HG03025 (cell line): Measurements from ENCODE around the gene HS3ST3A1.

Source experiments
- ATAC-seq: cut with Tn5 transposase; IDR thresholded peaks from one replicate; pipeline ENCODE4 v1.9.1; 2021; ENCODE audit warnings: mild to moderate bottlenecking, moderate library complexity; ENCODE audit not compliant: unreplicated experiment, low FRiP score

The HS3ST3A1 gene

DNA sequence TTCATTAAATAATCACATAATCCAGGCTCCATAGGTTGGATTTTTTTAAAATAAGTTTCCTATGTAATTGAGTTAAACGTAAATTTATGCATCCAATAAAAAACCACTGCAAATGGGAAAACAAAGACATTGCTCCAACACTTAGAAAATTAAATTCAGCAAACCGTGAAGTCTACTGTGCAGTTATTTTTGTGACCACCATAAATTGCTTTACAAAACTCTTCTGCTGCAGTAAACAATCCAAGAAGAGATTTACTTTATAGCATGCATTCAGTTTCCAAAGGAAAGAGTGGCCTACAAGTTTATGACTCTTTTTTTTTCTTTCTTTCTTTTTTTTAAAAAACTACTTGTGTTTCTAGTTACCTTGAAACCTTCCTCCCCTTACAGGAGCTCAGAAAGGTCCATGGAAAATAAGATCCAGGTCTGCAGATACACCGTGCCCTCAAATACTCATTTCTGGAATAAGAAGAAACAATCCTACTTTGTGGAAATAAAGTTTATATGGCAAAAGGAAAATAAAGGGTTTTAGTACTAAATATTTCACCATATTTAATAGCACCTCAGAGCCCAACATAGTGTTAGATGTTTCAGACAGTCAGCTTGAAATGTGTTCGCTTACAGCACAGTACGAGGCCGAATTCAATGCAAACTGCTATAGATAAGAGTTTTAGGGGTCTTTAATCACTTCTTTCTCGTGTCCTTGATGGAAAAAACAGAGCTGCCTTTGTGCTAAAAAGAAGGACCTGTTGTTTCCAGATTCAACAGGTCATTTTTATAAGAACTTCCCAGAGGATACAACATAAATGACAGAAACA is 3.2 kb downstream of the HS3ST3A1 start:
- no peak for ATAC-seq

DNA sequence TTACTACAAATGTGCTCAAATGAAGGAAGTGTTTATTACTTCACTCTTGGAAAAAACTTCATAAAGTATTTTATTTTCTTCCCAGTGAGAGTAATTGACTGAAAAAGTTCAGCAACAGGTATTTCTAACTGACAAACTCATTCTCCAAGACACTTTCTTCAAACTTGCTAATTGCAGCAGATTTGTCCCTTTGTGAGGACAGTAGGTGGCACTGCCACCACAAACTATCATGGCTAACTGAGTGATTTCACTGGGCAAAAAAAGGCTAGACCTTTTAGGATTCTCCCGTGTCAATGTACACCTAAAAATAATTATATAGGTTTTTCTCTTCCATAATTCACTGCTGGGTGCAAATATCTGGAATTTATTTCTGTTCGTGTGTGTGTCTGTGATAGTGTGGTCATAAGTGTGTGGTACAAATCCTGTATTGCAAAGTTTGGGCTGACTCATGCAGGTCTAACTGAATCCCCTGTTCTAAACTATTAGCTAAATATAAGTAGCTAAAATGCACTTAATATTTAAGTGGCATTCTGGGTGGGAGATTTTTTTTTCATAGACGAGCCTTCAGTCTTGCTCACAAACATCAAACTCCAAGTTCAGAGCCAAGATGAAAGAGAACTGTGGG is 3.9 kb downstream of the HS3ST3A1 start:
- no peak for ATAC-seq

DNA sequence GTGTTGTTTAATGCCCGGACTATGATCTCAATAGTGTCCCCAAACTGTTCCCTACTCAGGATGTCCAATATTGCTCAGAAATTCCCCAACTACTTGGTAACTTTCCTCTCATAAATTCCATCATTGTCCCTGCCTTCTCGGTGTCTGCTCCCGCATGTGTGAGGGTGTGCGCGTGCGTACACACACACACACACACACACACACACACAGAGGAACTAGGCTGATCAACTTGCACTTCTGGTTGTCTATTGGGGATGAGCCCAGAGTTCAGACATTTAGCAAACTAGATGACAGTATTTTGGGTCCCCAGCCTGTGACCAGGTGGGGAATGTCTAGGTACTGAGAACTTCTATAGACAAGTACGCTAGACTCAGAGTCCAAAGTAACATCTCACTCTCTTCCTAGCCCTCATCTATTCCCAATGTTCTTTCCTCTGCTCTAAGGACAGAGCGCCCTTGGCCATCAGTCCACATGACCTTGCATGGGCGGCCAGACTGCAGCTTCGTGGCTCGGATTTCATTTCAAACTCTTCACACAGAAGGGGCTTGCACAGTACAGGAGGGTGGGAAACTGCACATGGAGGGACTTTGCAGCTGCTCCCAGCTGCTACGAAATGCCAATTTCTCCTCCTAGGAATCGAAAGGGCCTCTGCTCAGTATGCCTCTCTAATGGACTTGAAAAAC is 5.3 kb downstream of the HS3ST3A1 start:
- no peak for ATAC-seq

DNA sequence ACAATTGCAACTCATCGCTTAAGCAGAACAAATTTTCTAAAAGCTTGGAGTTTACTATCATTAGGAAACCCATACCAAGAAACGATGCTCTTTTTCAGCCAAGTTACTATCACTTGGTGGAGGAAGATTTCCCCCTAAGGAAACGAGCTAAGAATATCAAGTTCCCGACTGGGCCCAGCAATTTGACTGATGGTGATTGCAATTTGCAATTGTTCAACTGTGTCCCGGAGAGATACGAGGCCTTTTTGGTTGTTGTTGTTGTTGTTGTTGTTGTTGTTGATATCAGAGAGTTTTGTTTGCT is 6.2 kb downstream of the HS3ST3A1 start:
- ATAC-seq, result no peak

DNA sequence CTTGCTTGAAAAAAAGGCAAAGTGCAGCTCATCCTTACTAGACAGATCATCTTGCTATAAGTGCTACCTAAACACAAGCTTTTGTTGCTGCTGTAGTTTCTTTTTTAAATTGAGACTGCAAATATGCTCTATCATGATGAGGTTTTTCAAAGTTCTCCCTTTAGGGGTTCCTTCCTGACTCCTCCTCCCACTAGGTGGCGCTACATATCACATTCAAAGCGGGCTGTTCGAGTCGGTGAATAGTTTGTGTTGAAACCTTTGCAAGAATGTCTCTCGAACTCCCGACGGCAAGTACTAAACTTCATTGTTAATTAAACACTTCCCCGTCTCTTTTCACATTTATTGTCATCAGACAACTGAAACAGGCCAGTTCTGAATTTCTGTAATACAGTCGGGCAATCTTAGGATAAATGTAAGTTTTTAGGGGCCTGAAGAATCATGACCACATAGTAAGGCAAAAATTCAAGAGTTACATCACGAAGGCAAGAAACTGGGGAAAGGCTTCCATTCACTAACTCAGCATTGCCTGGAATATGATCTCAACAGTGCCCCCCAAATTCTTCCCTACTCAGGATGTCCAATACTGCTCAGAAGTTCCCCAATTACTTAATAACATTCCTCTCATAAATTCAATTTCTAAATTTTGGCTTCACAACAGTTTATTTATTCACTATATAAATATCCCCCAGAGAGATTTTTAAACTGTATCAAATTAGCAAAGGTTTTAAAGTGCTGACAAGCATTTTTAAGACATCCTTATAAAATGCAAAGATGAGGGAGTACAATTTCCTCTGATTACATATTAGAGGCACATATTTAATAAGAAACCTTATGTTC is 6.7 kb downstream of the HS3ST3A1 start:
- no peak for ATAC-seq

DNA sequence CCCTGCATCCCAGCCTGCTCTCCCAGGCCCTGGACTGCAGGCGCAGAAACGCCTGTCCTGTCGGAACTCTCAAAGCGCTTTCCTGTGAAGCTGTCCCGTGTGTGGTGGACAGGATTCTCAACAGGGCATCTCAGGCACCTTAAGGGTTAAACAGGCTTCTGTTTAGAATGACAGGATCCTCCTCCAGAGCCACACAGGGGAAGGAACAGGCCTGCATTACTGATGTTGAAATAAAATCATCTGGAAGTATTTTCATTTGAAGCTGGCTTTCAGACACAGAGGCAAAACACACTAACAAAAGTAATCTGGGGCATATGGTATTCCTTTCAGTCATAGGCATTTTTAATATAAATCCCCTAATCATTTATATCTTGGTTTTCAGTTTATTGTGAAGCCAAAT is 7.4 kb downstream of the HS3ST3A1 start:
- no peak for ATAC-seq

DNA sequence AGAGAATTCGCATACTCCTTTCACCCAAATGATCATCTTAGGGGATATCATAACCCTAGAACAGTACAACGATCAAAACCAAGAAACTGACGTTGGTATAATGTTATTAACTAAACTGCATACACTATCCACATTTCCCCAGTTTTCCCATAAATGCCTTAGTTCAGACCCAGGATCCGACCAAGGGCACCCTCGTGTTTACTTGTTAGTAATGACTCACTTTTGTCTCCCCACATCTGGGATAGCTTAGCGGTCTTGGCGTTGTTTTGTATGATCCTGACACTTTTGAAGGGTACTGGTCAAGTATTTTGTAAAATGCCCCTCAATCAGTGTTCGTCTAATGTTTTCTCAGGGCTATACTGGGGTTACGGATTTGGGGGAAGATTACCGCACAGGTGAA is 8.0 kb downstream of the HS3ST3A1 start:
- ATAC-seq, result no peak

DNA sequence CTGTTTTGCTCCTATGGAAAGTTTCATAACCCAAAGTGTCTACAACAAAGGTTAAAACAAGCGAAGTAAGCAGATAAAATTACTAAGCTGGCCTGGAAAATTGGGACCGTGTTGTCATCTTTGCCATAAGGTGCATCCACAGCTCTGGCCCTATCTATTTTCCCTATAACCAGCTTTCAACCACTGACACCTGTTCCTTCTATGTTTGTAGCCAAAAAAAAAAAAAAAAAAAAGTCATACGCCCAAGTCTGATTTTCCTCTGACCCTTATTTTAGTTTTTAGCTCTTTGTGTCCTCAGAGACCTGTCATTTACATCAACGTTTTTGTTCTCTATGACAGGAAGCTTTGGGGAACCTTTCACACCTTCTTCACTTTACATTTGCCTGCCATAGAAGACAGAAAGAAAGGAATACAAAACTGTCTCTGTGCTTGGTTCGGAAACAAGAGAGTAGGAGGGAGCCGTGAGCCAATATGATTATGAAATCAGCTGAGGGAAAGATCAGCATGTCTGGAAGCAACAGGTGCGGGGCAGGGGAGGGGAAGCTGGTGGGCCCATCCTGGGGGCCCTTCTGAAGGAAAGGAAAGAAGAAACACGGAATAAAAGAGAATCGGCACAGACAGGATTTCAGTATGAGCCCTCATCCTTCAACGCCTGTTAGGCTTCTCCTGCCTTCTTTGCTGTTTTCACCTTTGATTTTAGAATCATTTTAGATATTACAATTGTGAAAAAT is 8.5 kb downstream of the HS3ST3A1 start:
- no peak for ATAC-seq

DNA sequence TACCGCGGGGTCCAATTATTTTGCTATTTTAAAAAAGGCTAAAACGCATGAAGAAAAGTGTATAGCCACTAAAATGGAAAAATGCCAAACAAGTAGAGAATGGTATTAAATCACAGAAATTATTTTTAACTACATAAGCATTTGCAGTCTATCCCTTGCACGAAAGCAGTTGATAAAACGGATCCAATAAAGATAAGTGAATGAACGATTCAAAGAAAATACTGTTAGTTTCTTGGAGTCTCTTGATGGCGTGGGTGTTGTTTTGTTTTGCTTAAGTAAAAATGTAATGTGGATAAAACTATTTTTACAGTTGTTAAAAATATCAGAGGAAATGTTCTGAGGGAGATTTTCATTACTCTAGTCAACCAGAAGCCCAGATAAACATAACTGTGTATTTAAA is 9.3 kb downstream of the HS3ST3A1 start:
- ATAC-seq, result no peak

DNA sequence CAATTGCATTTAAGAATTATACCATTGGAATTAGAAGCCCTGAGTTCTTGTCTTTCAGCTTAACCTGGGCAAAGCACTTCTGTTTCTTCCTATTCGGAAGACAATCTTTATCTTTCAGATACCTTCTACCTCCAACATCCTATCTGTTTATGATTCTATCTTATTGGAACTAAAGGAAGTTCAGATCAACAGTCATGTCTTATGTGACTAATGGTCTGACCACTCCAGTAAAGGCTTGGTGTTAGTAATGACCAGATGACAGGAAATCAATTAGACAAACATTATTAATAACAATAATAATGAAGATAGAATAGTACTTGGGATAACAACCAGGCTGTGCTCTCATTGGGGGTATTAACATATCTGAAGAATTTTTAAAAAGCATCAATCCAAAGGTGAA is 11.3 kb downstream of the HS3ST3A1 start:
- ATAC-seq, result no peak

DNA sequence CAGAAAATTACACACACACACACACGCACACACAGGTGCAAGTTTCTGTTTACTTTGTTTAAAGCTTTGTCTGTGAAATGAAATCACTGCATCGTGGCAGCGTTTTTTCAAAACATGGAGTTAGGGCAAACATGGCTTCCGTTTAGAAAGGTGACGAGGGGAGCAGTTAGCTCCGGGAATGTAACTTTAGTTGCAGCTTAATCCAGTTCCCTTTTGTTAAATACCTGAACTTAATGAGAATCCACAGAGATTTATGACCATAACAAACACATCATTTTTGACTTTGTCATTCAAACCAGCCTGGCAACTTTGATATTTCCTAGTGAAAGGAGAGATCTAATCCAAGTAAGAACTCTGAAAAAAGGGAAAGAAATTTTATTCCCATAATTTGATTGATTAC is 12.1 kb downstream of the HS3ST3A1 start:
- no peak for ATAC-seq

DNA sequence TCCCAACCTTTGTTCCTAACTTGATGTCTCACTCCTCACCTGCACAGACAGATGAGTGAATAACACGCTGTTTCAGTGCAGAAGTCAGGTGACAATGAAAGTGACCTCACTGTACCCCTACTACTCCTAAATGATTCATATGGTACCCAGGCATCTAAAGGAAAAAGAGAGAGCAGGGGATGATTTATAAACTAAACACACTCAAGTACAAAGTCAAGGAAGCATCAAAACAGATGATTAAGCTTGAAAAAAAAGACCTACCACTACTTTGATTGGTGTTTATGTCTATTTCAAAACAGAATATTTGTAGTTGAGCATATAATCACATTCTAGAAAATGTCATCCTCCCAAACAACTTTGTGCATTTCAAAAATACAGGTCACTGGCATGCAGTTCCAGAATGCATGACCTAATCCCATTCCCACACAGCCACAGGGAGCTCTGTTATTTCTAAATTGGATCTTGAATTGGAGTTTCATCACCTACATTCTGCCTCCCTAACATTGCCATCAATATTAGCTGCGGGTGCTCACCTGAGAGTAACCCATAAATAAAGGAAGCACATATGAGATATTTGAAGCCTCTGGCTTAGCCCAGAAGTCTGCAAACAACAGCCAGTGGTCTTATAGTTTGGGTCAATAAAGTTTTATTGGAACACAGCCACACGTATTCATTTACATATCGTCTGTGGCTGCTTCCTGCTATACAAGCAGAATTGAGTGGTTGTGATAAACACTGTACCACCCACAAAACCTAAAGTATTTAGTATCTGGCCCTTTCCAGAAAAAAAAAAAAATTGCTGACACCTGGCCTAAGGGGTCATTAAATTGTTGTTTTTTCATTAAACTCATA is 14.0 kb downstream of the HS3ST3A1 start:
- ATAC-seq, result no peak

DNA sequence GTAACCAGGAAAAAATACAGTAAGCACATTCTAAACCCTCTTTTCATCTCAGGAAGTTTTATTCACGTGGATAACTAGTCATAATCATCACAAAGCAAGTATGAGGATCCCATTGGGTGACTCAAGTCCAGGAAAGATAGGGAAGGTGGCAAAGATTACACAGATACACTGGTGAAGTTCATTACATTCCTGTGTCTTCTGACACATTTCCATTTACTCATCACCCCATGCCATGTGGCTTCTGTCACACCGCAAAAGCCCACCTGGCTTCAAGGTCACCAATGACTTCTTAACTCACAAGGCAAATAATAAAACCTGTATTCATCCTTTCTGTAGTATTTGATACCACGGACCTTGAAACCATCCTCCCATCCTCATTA is 17.0 kb downstream of the HS3ST3A1 start:
- no peak for ATAC-seq

DNA sequence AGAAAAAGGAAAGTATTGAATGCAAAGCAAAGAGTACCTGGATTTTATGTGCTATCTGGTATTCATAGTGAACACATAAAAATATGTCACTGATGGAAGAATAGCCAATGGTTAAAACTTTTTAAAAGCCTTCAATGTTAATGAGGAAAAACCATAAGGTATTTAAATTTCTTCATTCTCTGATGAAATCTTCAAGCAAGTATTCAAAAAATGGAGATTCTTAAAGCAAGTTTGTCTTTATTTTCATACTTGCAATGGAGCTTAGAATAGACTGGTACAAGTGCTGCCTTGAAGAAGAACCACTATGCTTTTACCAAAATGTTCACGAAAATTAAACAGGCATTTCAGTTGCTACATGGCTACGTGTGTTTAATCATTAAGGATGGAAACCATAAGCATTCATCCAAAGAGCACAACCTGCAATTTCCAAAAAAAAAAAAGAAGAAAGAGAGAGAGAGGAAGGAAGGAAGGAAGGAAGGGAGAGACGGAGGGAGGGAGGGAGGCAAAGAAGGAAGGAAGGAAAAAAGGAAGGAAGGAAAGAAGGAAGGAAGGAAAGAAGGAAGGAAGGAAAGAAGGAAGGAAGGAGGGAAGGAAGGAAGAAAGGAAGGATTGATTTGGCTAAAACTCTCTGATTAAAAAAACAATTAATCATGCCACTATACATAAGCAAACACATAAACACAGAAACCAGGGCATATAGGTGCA is 17.6 kb downstream of the HS3ST3A1 start:
- no peak for ATAC-seq

DNA sequence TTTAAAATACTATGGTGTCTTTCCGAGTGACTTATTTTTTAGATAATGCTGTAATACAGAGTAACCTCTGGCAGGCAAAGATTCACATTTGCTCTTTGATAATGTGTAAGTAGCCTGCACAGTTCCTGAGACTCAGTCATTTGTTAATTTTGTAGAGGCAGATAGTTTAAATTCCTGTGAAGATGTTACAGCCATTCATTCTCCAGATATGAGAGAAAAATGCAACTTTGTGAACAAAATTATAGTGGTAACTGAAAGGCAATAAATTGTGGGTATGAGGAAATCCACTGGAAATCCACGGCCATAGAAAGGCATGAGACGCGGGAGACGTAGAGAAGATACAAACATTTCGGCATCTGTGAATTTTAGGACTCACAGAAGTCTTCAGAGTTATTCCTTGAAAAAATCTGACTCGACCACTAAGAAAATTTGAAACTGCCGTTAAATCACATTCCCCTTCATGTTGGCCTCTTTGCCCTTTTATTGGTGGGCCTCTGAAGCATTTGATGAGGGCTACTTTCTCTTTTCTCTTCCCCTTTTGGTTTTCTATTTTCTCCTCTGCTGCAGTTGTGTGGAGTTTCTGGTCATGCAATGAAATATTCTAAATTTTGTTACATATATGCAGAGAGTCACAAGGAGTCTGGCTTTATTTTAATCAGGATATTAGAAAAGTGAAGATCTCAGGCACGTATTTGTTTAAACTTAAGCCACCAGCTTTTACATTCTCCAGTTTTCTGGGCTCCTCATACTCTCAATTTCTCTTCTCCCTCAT is 18.8 kb downstream of the HS3ST3A1 start:
- ATAC-seq, result no peak

DNA sequence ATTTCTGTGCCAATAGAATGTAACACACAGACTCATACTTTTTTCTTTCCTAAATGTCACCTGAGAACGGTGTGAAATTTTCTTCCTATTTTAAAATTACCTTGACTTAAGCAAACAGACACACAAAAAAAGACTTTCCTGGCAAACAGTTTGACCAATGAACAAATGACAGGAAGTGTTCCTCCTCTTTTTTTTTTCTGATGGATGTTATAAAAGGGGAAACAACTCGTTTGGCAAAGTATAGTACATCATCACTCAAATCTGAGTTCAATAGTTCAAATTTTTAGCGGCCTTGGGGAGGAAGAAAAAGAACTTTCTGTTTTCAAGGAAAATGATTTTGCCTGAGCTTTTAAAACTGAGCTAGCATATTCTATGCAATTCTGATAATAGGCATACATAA is 19.8 kb downstream of the HS3ST3A1 start:
- ATAC-seq, result no peak

DNA sequence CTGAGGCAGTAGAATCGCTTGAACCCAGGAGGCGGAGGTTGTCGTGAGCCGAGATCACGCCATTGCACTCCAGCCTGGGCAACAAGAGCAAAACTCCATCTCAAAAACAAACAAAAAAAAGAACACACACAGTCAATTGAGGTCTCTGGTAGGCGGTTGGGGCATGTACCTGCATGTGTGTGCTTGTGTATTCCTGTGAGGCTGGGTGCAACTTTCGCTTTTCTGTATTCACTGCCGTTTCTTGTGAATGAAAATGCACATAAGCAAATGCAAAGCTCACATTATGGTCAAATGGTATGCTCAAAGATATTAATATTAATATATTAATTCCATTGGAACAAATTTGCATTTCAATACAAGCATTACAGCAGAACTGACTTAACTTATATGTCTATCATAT is 20.9 kb downstream of the HS3ST3A1 start:
- no peak for ATAC-seq
